GM06990 (cell line): ENCODE measurements around the gene FOXA1.

Experiments
- DNase-seq: peaks from one replicate; pipeline ENCODE4 v3.0.0-alpha.2; 2011; ENCODE audit not compliant: insufficient read length; ENCODE audit errors: extremely low read depth
- H3K27me3 ChIP-seq: replicated peaks from 2 replicates; pipeline ENCODE4 v1.6.0; 2011; ENCODE audit warnings: low read length; ENCODE audit not compliant: control insufficient read depth, insufficient read depth
- H3K36me3 ChIP-seq: 2 replicates; pipeline ENCODE4 v1.5.1; 2011; ENCODE audit warnings: low read length; ENCODE audit not compliant: control insufficient read depth, insufficient read depth
- H3K4me3 ChIP-seq: replicated peaks from 2 replicates; pipeline ENCODE4 v1.5.1; 2011; ENCODE audit warnings: low read depth, mild to moderate bottlenecking, control low read depth, low read length
- TF ChIP-seq, protein P1 (sequence below): IDR thresholded peaks from 2 replicates; pipeline ENCODE4 v1.5.1; 2011; ENCODE audit warnings: low read length, control low read depth, mild to moderate bottlenecking, inconsistent platforms; ENCODE audit not compliant: insufficient read depth, poor library complexity, severe bottlenecking

Gene FOXA1

DNA sequence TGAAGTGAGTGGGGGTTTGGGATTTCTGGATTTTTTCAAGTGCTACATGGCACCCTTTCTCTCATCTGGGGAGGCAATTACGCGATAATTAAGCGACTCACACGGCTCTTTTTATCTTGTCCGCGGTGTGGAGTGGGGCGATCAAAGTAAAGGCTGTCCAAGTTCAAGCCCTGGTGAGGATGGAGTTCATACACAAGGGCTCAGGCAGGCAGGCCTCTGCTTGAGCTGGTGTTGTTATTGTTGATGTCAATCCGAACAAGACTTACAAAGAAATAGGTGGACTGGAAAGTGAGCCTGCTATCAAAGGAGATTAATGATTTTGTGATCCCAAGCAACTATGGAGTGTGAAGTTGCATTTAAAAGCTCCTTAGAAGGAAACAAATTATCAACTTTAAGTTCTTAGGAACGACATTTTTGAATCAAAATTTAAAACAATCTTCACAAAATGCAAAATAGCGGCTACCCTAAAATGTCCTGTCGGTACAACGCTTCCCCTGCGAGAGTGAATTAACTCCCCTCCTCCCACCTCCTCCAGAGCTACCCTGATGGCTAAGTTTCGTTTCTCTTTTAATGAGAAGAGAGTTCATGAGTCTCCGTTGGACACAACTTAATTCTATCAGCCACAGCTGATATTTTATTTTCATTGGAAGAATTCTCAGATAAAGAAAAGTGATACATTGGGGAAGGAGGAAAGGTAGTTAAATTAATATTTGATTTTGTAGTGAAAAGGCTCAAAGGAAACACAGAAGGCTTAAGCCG lies 5.9 kb downstream of the FOXA1 start:
- DNase-seq: no peak
- H3K4me3 ChIP-seq: no peak overlapping the region
- H3K36me3 ChIP-seq: no peaks in the 10 kb centered on the region
- H3K27me3 ChIP-seq: no peaks in the 10 kb centered on the region
- TF ChIP-seq, protein P1, sequence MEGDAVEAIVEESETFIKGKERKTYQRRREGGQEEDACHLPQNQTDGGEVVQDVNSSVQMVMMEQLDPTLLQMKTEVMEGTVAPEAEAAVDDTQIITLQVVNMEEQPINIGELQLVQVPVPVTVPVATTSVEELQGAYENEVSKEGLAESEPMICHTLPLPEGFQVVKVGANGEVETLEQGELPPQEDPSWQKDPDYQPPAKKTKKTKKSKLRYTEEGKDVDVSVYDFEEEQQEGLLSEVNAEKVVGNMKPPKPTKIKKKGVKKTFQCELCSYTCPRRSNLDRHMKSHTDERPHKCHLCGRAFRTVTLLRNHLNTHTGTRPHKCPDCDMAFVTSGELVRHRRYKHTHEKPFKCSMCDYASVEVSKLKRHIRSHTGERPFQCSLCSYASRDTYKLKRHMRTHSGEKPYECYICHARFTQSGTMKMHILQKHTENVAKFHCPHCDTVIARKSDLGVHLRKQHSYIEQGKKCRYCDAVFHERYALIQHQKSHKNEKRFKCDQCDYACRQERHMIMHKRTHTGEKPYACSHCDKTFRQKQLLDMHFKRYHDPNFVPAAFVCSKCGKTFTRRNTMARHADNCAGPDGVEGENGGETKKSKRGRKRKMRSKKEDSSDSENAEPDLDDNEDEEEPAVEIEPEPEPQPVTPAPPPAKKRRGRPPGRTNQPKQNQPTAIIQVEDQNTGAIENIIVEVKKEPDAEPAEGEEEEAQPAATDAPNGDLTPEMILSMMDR: no peak

DNA sequence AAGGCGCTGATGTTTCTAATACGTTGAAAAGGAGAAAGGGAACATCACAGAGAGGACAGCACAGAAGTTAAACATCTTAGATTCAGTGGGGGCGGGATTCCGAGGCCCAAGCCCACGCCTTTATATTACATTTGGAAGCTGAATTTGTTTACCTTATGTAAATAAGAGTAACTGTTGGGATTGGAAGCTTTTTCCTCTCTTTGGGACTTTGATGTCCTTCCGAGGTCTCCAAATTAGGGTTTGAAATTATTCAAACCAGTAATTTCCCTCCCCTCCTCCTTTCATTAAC lies 6.4 kb downstream of the FOXA1 start:
- Histone ChIP-seq H3K36me3 (no peaks in the 10 kb centered on the region), H3K4me3 (no peak overlapping the region), H3K27me3 (no peaks in the 10 kb centered on the region)
- DNase-seq: no peak
- TF ChIP-seq, protein P1: no peak

DNA sequence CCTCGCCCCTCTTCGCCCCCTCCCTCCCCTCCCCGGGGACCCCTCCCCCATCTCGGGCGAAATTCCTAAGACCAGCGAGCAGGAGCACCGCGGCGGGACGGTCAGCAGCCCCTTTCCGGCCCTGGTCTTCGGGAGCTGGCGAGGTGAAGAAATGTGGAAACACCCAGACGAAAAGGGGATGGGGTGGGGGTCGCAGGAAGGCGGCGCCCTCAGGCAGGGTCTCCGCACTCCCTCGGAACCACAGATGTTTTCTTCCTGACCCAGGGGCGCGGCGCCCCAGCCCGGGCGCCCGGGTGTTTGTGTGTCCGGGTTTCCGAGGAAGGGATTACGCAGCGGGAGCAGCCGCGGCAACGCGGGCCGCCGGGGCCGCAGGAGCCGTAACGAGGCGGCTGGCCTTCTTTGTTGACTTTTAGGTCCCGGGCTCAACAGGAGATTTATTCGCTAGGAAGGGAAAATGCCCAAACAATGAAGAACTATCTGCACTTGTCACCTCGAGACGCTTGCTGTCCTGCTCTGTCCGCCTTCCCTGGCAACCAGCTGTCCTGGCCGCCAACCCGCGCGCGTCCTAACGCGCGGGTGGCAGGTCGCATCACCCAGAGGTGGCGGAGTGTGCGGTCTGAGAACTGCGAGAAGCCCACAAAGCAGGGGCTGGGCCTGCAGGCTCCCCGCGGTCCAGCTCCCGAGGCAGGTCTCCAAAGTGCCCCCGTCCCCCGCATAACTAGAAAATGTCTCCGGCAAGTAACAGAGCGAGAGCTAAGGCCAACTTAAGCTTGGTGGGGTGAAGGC lies 7.0 kb downstream of the FOXA1 start:
- TF ChIP-seq, protein P1: no peak
- Histone ChIP-seq H3K27me3 (no peaks in the 10 kb centered on the region), H3K36me3 (no peaks in the 10 kb centered on the region), H3K4me3 (no peak overlapping the region)
- no peak for DNase-seq

DNA sequence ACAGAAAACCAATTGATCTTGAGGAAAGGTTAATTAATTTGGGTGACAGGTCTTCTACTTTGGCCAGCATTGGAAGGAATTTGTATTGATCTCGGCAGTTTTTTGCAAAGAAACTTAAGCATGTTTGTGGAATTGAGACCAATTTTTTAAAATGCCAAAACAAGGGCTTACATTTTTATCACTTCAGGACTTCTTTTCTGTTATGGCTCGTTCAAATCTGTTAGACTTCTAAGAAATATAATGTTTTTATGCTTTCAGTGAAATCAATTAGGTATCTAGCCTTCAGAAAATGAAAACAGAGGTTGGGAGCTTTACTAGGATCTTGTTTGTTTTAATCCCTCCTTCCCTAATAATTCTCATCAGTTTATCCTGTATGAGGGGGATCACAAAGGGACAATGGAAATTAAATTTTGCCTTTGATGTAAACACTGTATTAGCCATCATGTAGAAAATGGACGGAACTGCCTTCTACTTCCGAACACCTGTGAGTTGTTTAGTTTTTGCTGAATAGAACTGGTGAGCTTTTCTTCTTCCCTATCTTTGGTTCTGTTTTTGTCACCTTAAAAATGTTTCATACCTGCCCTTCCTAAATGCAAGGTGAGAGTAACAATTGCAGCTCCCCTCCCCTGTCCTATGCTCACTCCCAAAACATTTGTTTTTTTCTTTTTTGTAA lies 7.8 kb downstream of the FOXA1 start:
- no peak overlapping the region for H3K4me3 ChIP-seq
- no peaks in the 10 kb centered on the region for H3K27me3 ChIP-seq
- no peaks in the 10 kb centered on the region for H3K36me3 ChIP-seq
- TF ChIP-seq, protein P1: no peak
- DNase-seq: no peak

DNA sequence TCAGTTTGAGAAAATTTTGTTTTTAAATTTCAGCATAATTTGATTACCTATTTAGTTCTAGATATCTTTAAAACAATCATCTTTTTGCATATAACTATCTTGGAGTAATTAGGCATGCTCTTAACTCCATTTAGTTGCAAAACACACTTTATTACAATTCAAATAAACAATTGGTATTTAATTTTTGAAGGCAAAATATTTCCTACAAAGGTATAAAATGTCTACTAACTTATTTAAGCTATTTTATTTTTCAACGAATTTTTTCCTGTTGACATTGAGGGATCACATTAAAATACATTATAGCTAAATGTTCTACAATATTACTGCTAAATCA lies 8.3 kb downstream of the FOXA1 start:
- TF ChIP-seq, protein P1: no peak
- H3K27me3 ChIP-seq: no peaks in the 10 kb centered on the region
- no peaks in the 10 kb centered on the region for H3K36me3 ChIP-seq
- no peak overlapping the region for H3K4me3 ChIP-seq
- DNase-seq: no peak
